ENCODE results near the gene USP28. TPM values are rescaled to one million over a fixed set of nuclear protein-coding genes. Genes with fewer than 3 reads are reported as not detected.

The USP28 gene
- total and polyA plus RNA-seq, 2 of the 8 experiments (the other 6 are each of a cell fraction or from before 2014, with no cell fraction given), result 82.6 to 119 TPM

DNA sequence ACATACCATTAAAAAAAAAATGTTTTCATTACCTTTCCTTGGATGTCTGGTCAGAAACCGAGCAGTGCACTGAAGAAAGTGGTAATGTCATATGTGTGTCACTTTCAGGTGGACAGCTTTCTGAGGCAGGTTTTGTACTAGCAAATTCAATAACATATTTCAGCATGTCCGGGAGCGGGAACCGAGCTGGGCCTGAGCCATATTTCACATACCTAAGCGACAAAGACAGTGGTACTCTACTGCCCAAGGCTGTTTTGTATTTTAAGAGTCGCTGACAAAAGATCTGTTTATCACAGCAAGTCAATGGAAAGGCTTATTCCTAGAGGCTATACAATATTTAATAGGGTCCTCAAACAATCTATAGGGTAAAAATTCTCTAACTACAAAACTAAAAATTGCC lies 57.7 kb downstream of the USP28 start:
- no peak overlapping the region for H4K91ac ChIP-seq (replicated peaks; ENCODE audit: insufficient read length, low read length)
- H4K5ac ChIP-seq (ENCODE audit: insufficient read length, low read depth, low read length), result no peak overlapping the region
- CTCF ChIA-PET (ENCODE audit: partially characterized antibody), result interaction anchor here (1.2 to 1.7 kb wide), 2 partner anchors 11 to 16 kb away, joined by 4 to 10 read pairs; no protein-coding TSS in a partner anchor
- no peaks in the 10 kb centered on the region for H3K27me3 ChIP-seq (replicated peaks in 1 of 4; ENCODE audit: control insufficient read depth in 3 of 4, extremely low read depth in 1 of 4, insufficient read depth in 3 of 4, low read length in 3 of 4)
- POLR2A ChIA-PET (ENCODE audit: partially characterized antibody), result interaction anchor here (1.2 to 1.6 kb wide), 2 partner anchors 18 to 58 kb away, joined by 3 to 5 read pairs; partner anchors contain the start of gene USP28
- no peak overlapping the region for H2AK5ac ChIP-seq (ENCODE audit: low read depth, low read length)
- no peak overlapping the region for H3K27ac ChIP-seq (ENCODE audit: low read depth, low read length)
- H3K36me3 ChIP-seq (ENCODE audit: control insufficient read depth in 2 of 4, insufficient read depth in 4 of 4, low read length in 3 of 4), result peaks cover 17 to 78% (median 45%) of the 10 kb centered on the region in 4 experiments
- H3K9me3 ChIP-seq (ENCODE audit: insufficient read depth in 2 of 2, low read depth in 1 of 2, low read length in 1 of 2), result no peaks in the 10 kb centered on the region
- no peak overlapping the region for H3K9ac ChIP-seq (replicated peaks in 1 of 4; ENCODE audit: extremely low read depth in 1 of 4, low read depth in 3 of 4, low read length in 3 of 4)
- H3K4me2 ChIP-seq (ENCODE audit: insufficient read depth in 1 of 2, low read depth in 2 of 2, low read length in 2 of 2), result no peak overlapping the region
- no peaks in the 10 kb centered on the region for H4K20me1 ChIP-seq (replicated peaks in 1 of 2; ENCODE audit: control insufficient read depth in 1 of 2, insufficient read depth in 2 of 2, low read length in 2 of 2)
- no peaks in the 10 kb centered on the region for H3K79me2 ChIP-seq (ENCODE audit: control insufficient read depth in 1 of 2, insufficient read depth in 2 of 2, low read length in 2 of 2)
- H3K23ac ChIP-seq (ENCODE audit: insufficient read length), result no peak overlapping the region
- no peak overlapping the region for H3K56ac ChIP-seq (replicated peaks; ENCODE audit: insufficient read length, low read depth, low read length)
- no peak overlapping the region for H3K18ac ChIP-seq (ENCODE audit: extremely low read depth, low read length)
- H2BK5ac ChIP-seq (ENCODE audit: low read depth, low read length), result no peak overlapping the region
- no peak overlapping the region for H4K8ac ChIP-seq (ENCODE audit: extremely low read depth, insufficient read depth, low read length)
- H2AFZ ChIP-seq (ENCODE audit: low read length), result no peak overlapping the region
- H3K79me1 ChIP-seq (ENCODE audit: low read depth, low read length), result 0 out of 2 replicates have a peak, but pooled peaks cover 2% of the 10 kb centered on the region
- FAIRE-seq, result no peak
- H3K4me3 ChIP-seq (ENCODE audit: extremely low read depth in 1 of 4, insufficient read depth in 2 of 4, low read depth in 3 of 4, low read length in 4 of 4), result no peak overlapping the region
- no peak overlapping the region for H3K14ac ChIP-seq (ENCODE audit: insufficient read length)
- no peak overlapping the region for H2BK20ac ChIP-seq (ENCODE audit: low read length)
- H3K4me1 ChIP-seq (replicated peaks in 1 of 4; ENCODE audit: control insufficient read depth in 3 of 4, insufficient read depth in 4 of 4, low read length in 3 of 4), result no peaks in the 10 kb centered on the region
- H3K23me2 ChIP-seq (ENCODE audit: low read depth, low read length), result no peaks in the 10 kb centered on the region
- H2BK120ac ChIP-seq (replicated peaks; ENCODE audit: low read depth, low read length), result no peak overlapping the region
- no peak overlapping the region for H3K4ac ChIP-seq (replicated peaks; ENCODE audit: insufficient read length, low read depth, low read length)
- no peak overlapping the region for H2BK15ac ChIP-seq (ENCODE audit: low read length)
- no peak for DNase-seq (ENCODE audit: low read depth in 1 of 2, low spot score in 2 of 2)
- 90% methylated on average over 6 of the region's 6 CpGs; no CpG with 5 or more reads in 1 of the 2 experiments for WGBS, 2 experiments (ENCODE audit: extremely low coverage in 1 of 2, insufficient coverage in 1 of 2, insufficient read length in 1 of 2, insufficient replicate concordance in 2 of 2, low coverage in 1 of 2, low lambda C conversion rate in 2 of 2, missing lambda C conversion rate in 1 of 2)
- H2BK12ac ChIP-seq (ENCODE audit: low read depth, low read length), result no peak overlapping the region
- TF ChIP-seq BRCA1 (IDR thresholded peaks at IDR 0.05; ENCODE audit: low read depth, low read length), result no peak
- no peak for TF ChIP-seq TEAD4 (IDR thresholded peaks at IDR 0.05; ENCODE audit: low read depth, low read length)
- no peak for TF ChIP-seq E2F6 (IDR thresholded peaks at IDR 0.05)
- TF ChIP-seq RXRA (IDR thresholded peaks at IDR 0.05; ENCODE audit: insufficient read depth, low read depth, low read length), result no peak
- no peak for TF ChIP-seq NANOG (IDR thresholded peaks at IDR 0.05; ENCODE audit: insufficient read depth, low read depth, low read length, poor library complexity, severe bottlenecking)
- TF ChIP-seq TBP (IDR thresholded peaks at IDR 0.05; ENCODE audit: low read depth, low read length), result no peak
- no peak for TF ChIP-seq HDAC2 (IDR thresholded peaks at IDR 0.05; ENCODE audit: borderline replicate concordance in 1 of 2, low read depth in 2 of 2, low read length in 2 of 2)
- TF ChIP-seq POLR2A (IDR thresholded peaks at IDR 0.05; ENCODE audit: control extremely low read depth in 1 of 2, low read depth in 2 of 2, low read length in 2 of 2), result no peak
- TF ChIP-seq CHD1 (IDR thresholded peaks at IDR 0.05; ENCODE audit: low read depth, low read length), result no peak
- TF ChIP-seq TAF7 (optimal IDR thresholded peaks at IDR 0.05; ENCODE audit: borderline replicate concordance, low read depth, low read length), result no peak
- no peak for TF ChIP-seq SP2 (IDR thresholded peaks at IDR 0.05; ENCODE audit: low read length)
- no peak for TF ChIP-seq CTBP2 (IDR thresholded peaks at IDR 0.05; ENCODE audit: borderline replicate concordance, insufficient read depth, insufficient read length, low read length)
- TF ChIP-seq KDM1A (IDR thresholded peaks at IDR 0.05; ENCODE audit: borderline replicate concordance, low read length), result no peak
- TF ChIP-seq TCF12 (IDR thresholded peaks at IDR 0.05; ENCODE audit: low read depth, low read length), result no peak

Data from H1 (cell line).